ENCODE measurements around the gene CYSTM1. TPM values are rescaled to one million over a fixed set of nuclear protein-coding genes. Genes with fewer than 3 reads are reported as not detected.

Gene CYSTM1
- total and polyA plus RNA-seq, 2 of the 8 experiments (the other 6 are each of a cell fraction or from before 2014, with no cell fraction given), result 25.0 to 47.8 TPM

DNA sequence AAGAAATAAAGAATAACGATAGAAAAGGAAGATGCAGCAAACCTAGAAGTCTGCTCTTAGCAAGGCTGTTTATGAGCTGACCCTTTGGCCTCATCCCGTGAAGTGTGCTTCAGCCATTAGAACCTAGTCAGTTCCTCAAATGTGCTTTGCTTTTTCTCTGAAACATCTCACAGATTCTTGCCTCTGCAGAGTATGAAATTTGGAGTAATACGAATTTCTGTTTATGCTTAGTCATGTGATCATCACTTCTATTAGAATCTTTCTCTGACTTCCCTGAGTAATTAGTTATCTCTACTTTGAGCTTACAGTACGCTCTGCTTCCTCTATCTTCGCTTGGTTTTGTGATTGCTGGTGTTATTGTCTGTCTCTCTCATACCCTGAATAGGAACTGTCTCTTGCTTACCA is 11.3 kb downstream of the CYSTM1 start:
- H3K36me3 ChIP-seq (ENCODE audit: control insufficient read depth in 2 of 4, insufficient read depth in 4 of 4, low read length in 3 of 4), result no peaks in the 10 kb centered on the region
- CTCF ChIA-PET (ENCODE audit: partially characterized antibody), result interaction anchor here (1.5 kb wide), 1 partner anchor 38 kb away, joined by 4 read pairs; no protein-coding TSS in a partner anchor
- H3K79me1 ChIP-seq (ENCODE audit: low read depth, low read length), result no peaks in the 10 kb centered on the region
- no peak overlapping the region for H3K18ac ChIP-seq (ENCODE audit: extremely low read depth, low read length)
- no peak overlapping the region for H2BK20ac ChIP-seq (ENCODE audit: low read length)
- H2BK12ac ChIP-seq (ENCODE audit: low read depth, low read length), result no peak overlapping the region
- H2AFZ ChIP-seq (ENCODE audit: low read length), result no peak overlapping the region
- no peak for FAIRE-seq
- 93% methylated on average over 5 of the region's 5 CpGs; no CpG with 5 or more reads in 1 of the 2 experiments for WGBS, 2 experiments (ENCODE audit: extremely low coverage in 1 of 2, insufficient coverage in 1 of 2, insufficient read length in 1 of 2, insufficient replicate concordance in 2 of 2, low coverage in 1 of 2, low lambda C conversion rate in 2 of 2, missing lambda C conversion rate in 1 of 2)
- H3K9me3 ChIP-seq (ENCODE audit: insufficient read depth in 2 of 2, low read depth in 1 of 2, low read length in 1 of 2), result no peaks in the 10 kb centered on the region
- H2BK120ac ChIP-seq (replicated peaks; ENCODE audit: low read depth, low read length), result no peak overlapping the region
- H3K27ac ChIP-seq (ENCODE audit: low read depth, low read length), result no peak overlapping the region
- H3K4ac ChIP-seq (replicated peaks; ENCODE audit: insufficient read length, low read depth, low read length), result no peak overlapping the region
- no peaks in the 10 kb centered on the region for H3K23me2 ChIP-seq (ENCODE audit: low read depth, low read length)
- H2BK15ac ChIP-seq (ENCODE audit: low read length), result no peak overlapping the region
- H2AK5ac ChIP-seq (ENCODE audit: low read depth, low read length), result no peak overlapping the region
- H3K56ac ChIP-seq (replicated peaks; ENCODE audit: insufficient read length, low read depth, low read length), result no peak overlapping the region
- no peak overlapping the region for H3K9ac ChIP-seq (replicated peaks in 1 of 4; ENCODE audit: extremely low read depth in 1 of 4, low read depth in 3 of 4, low read length in 3 of 4)
- H3K27me3 ChIP-seq (replicated peaks in 1 of 4; ENCODE audit: control insufficient read depth in 3 of 4, extremely low read depth in 1 of 4, insufficient read depth in 3 of 4, low read length in 3 of 4), result no peaks in the 10 kb centered on the region
- H2BK5ac ChIP-seq (ENCODE audit: low read depth, low read length), result no peak overlapping the region
- H3K4me2 ChIP-seq (ENCODE audit: insufficient read depth in 1 of 2, low read depth in 2 of 2, low read length in 2 of 2), result no peak overlapping the region
- no peak overlapping the region for H4K5ac ChIP-seq (ENCODE audit: insufficient read length, low read depth, low read length)
- no peak overlapping the region for H3K23ac ChIP-seq (ENCODE audit: insufficient read length)
- H3K79me2 ChIP-seq (ENCODE audit: control insufficient read depth in 1 of 2, insufficient read depth in 2 of 2, low read length in 2 of 2), result no peaks in the 10 kb centered on the region
- no peak overlapping the region for H4K8ac ChIP-seq (ENCODE audit: extremely low read depth, insufficient read depth, low read length)
- peaks cover 2 to 9% (median 4%) of the 10 kb centered on the region in 4 experiments for H3K4me1 ChIP-seq (replicated peaks in 1 of 4; ENCODE audit: control insufficient read depth in 3 of 4, insufficient read depth in 4 of 4, low read length in 3 of 4)
- H4K20me1 ChIP-seq (replicated peaks in 1 of 2; ENCODE audit: control insufficient read depth in 1 of 2, insufficient read depth in 2 of 2, low read length in 2 of 2), result no peaks in the 10 kb centered on the region
- no peak overlapping the region for H3K4me3 ChIP-seq (ENCODE audit: extremely low read depth in 1 of 4, insufficient read depth in 2 of 4, low read depth in 3 of 4, low read length in 4 of 4)
- no peak overlapping the region for H4K91ac ChIP-seq (replicated peaks; ENCODE audit: insufficient read length, low read length)
- no peak for DNase-seq (ENCODE audit: low read depth in 1 of 2, low spot score in 2 of 2)
- TF ChIP-seq TAF1 (IDR thresholded peaks at IDR 0.05; ENCODE audit: low read depth, low read length) (no peak), RFX5 (IDR thresholded peaks at IDR 0.05; ENCODE audit: borderline replicate concordance, low read depth, low read length) (no peak), POU5F1 (IDR thresholded peaks at IDR 0.05; ENCODE audit: low read depth, low read length) (no peak), JUN (IDR thresholded peaks at IDR 0.05; ENCODE audit: low read depth, low read length) (no peak), RAD21 (IDR thresholded peaks at IDR 0.05 in 1 of 2, conservative IDR thresholded peaks at IDR 0.05 in 1 of 2; ENCODE audit: low read depth in 2 of 2, low read length in 2 of 2) (no peak)
- POLR2A ChIA-PET (ENCODE audit: partially characterized antibody), result no interaction called here
- no peak overlapping the region for H3K14ac ChIP-seq (ENCODE audit: insufficient read length)

Measured in H1 (cell line).